GM23338 (cell line): ENCODE measurements around the gene MCU. TPM values are rescaled to one million over a fixed set of nuclear protein-coding genes. Genes with fewer than 3 reads are reported as not detected.

Experiments
- ATAC-seq: fragments of 200-7000 bp; cut with Tn5 transposase; 3 replicates; pipeline ENCODE4 v1.9.1; 2020
- DNase-seq: peaks from one replicate; pipeline ENCODE4 v3.0.0-alpha.2; 2015; ENCODE audit warnings: low spot score
- H2AFZ ChIP-seq: fragments of 200-600 bp; sonication (generic); 2 replicates; pipeline ENCODE4 v1.8.0; 2016; ENCODE audit warnings: antibody characterized with exemption, mild to moderate bottlenecking, moderate library complexity
- H3F3A ChIP-seq: fragments of 200-600 bp; sonication (generic); replicated peaks from 2 replicates; pipeline ENCODE4 v1.8.0; 2017; ENCODE audit warnings: antibody characterized with exemption, mixed run types, low read depth
- H3K27ac ChIP-seq: fragments of 200-600 bp; sonication (generic); 2 replicates; pipeline ENCODE4 v1.6.1; 2016; ENCODE audit warnings: low read depth
- H3K27me3 ChIP-seq: fragments of 200-600 bp; sonication (generic); 2 replicates; pipeline ENCODE4 v1.8.0; 2016; ENCODE audit warnings: mild to moderate bottlenecking, mixed run types, moderate library complexity; ENCODE audit not compliant: insufficient read depth
- H3K36me3 ChIP-seq: fragments of 200-600 bp; sonication (generic); 2 replicates; pipeline ENCODE4 v1.8.0; 2016; ENCODE audit warnings: mild to moderate bottlenecking; ENCODE audit not compliant: insufficient read depth
- H3K4me1 ChIP-seq: fragments of 200-600 bp; sonication (generic); 2 replicates; pipeline ENCODE4 v1.8.0; 2016; ENCODE audit warnings: mild to moderate bottlenecking, moderate library complexity; ENCODE audit not compliant: insufficient read depth
- H3K4me2 ChIP-seq: fragments of 200-600 bp; sonication (generic); 2 replicates; pipeline ENCODE4 v1.7.1; 2017; ENCODE audit warnings: mixed run types
- H3K4me3 ChIP-seq: fragments of 200-600 bp; sonication (generic); 2 replicates; pipeline ENCODE4 v1.6.1; 2016; ENCODE audit warnings: mixed run types
- H3K79me2 ChIP-seq: fragments of 200-600 bp; sonication (generic); replicated peaks from 2 replicates; pipeline ENCODE4 v1.8.0; 2017; ENCODE audit warnings: mild to moderate bottlenecking; ENCODE audit not compliant: insufficient read depth
- H3K9me2 ChIP-seq: fragments of 200-600 bp; sonication (generic); 2 replicates; pipeline ENCODE4 v1.8.0; 2017; ENCODE audit not compliant: insufficient read depth
- H4K20me1 ChIP-seq: fragments of 200-600 bp; sonication (generic); replicated peaks from 2 replicates; pipeline ENCODE4 v1.8.0; 2017; ENCODE audit warnings: mild to moderate bottlenecking; ENCODE audit not compliant: insufficient read depth
- H3K27ac Mint-ChIP-seq: 2 replicates; pipeline ENCODE4 v1.8.0; 2020; ENCODE audit warnings: inconsistent platforms, mild to moderate bottlenecking, moderate library complexity, mixed read lengths
- H3K27me3 Mint-ChIP-seq: 3 replicates; pipeline ENCODE4 v1.8.0; 2022; ENCODE audit warnings: low read depth, mild to moderate bottlenecking, moderate library complexity, mixed read lengths, inconsistent platforms; ENCODE audit not compliant: insufficient read depth, poor library complexity
- H3K36me3 Mint-ChIP-seq: 3 replicates; pipeline ENCODE4 v1.8.0; 2021; ENCODE audit warnings: low read depth, mild to moderate bottlenecking, inconsistent platforms, moderate library complexity, mixed read lengths
- H3K4me1 Mint-ChIP-seq: 3 replicates; pipeline ENCODE4 v1.8.0; 2020; ENCODE audit warnings: mild to moderate bottlenecking, inconsistent platforms, mixed read lengths
- H3K4me3 Mint-ChIP-seq: 3 replicates; pipeline ENCODE4 v1.8.0; 2021; ENCODE audit warnings: moderate library complexity, mild to moderate bottlenecking, inconsistent platforms, mixed read lengths
- H3K9me3 Mint-ChIP-seq: 3 replicates; pipeline ENCODE4 v1.8.0; 2020; ENCODE audit warnings: moderate library complexity, mild to moderate bottlenecking, inconsistent platforms, mixed read lengths
- EZH2 ChIP-seq: fragments of 200-600 bp; sonication (generic); IDR thresholded peaks from one replicate; pipeline ENCODE4 v1.8.0; 2017; ENCODE audit warnings: antibody characterized with exemption, mild to moderate bottlenecking, low read depth; ENCODE audit not compliant: unreplicated experiment
- JUNB ChIP-seq: IDR thresholded peaks from one replicate; pipeline ENCODE4 v1.6.1; 2016; ENCODE audit warnings: antibody characterized with exemption; ENCODE audit not compliant: unreplicated experiment
- POLR2AphosphoS5 ChIP-seq: IDR thresholded peaks from 2 replicates; pipeline ENCODE4 v1.6.1; 2016; ENCODE audit warnings: antibody characterized with exemption, low read depth
- ZNF114 ChIP-seq: fragments of 250-450 bp; sonication (Bioruptor Pico); IDR thresholded peaks from 2 replicates; pipeline ENCODE4 v1.5.0; 2020; ENCODE audit warnings: mild to moderate bottlenecking, moderate library complexity
- polyA plus RNA-seq: library from polyadenylated mRNA; unstranded; fragments of >200 nt; fragmentation: Nextera tagmentation; extraction: Ambion mirVana; gene quantifications from 2 replicates; pipeline ENCODE4 v1.2.1, GENCODE V29; 2016
- total RNA-seq: library from RNA; depleted of rRNA; stranded (reverse); fragments of >200 nt; shearing (Covaris generic); gene quantifications from 2 replicates; pipeline ENCODE4 v1.2.3, GENCODE V29; 2014
- TF ChIP-seq, protein P1 (sequence below), 2 experiments: fragments of 200-600 bp in 1 of 2; sonication (generic) in 1 of 2; conservative IDR thresholded peaks; 2 replicates each; pipeline versions ENCODE4 v1.5.1 to v1.6.1; 2016 to 2017; ENCODE audit warnings: antibody characterized with exemption in 2 of 2, low read depth in 2 of 2, mild to moderate bottlenecking in 2 of 2, moderate library complexity in 1 of 2
- TF ChIP-seq, protein P2 (sequence below): fragments of 250-450 bp; sonication (Bioruptor Pico); IDR thresholded peaks from 2 replicates; pipeline ENCODE4 v1.5.0; 2020; ENCODE audit warnings: mild to moderate bottlenecking, moderate library complexity
- TF ChIP-seq, protein P3 (sequence below): IDR thresholded peaks from 2 replicates; pipeline ENCODE4 v1.6.1; 2016; ENCODE audit warnings: antibody characterized with exemption
- TF ChIP-seq, protein P4 (sequence below): IDR thresholded peaks from one replicate; pipeline ENCODE4 v1.6.1; 2018; ENCODE audit warnings: antibody characterized with exemption; ENCODE audit not compliant: unreplicated experiment

The MCU gene
- total and polyA plus RNA-seq, 2 experiments from 2014 or later: 41.8 to 68.2 TPM

DNA sequence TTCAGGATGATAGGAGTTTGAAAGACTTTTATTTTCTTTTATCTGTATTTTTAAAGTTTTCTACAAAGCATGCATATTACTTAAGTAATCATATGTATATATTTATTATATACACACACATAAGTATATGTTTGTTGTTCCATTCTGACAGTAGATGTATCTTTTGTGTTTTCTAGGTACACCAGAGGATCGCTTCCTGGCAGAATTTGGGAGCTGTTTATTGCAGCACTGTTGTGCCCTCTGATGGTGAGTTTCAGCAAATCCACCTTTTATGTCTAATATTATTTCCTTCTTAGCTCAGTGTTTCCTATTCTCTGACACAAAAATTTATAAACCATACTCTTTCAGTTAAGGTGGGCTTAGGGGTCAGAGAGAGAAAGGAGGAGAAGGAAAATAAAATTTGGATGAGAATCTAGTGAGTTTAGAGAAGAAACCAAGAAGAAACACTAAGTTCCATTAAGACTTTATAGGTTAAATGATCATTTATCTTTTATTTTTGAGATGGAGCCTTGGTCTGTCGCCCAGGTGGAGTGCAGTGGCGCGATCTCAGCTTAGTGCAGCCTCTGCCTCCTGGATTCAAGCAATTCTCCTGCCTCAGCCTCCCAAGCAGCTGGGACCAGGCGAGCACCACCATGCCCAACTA, 142.4 kb downstream of the MCU start:
- H3K27me3 Mint-ChIP-seq: no peaks in the 10 kb centered on the region
- no peaks in the 10 kb centered on the region for H3K9me3 Mint-ChIP-seq
- no peaks in the 10 kb centered on the region for H3K36me3 Mint-ChIP-seq
- H4K20me1 ChIP-seq: no peaks in the 10 kb centered on the region
- H3K4me3 ChIP-seq: no peak overlapping the region
- peaks cover 14% of the 10 kb centered on the region; the same call in 2 of the 3 replicates for H3K4me1 Mint-ChIP-seq
- peaks cover 11% of the 10 kb centered on the region; the same call in 1 of the 2 replicates for H3K4me1 ChIP-seq
- no peak overlapping the region for H2AFZ ChIP-seq
- H3K4me3 Mint-ChIP-seq: no peak overlapping the region
- H3K27ac Mint-ChIP-seq: no peak overlapping the region
- no peaks in the 10 kb centered on the region for H3K36me3 ChIP-seq
- H3K27me3 ChIP-seq: no peaks in the 10 kb centered on the region
- H3F3A ChIP-seq: no peaks in the 10 kb centered on the region
- H3K4me2 ChIP-seq: no peak overlapping the region
- H3K9me2 ChIP-seq: no peaks in the 10 kb centered on the region
- no peak overlapping the region for H3K27ac ChIP-seq
- TF ChIP-seq, protein P1, sequence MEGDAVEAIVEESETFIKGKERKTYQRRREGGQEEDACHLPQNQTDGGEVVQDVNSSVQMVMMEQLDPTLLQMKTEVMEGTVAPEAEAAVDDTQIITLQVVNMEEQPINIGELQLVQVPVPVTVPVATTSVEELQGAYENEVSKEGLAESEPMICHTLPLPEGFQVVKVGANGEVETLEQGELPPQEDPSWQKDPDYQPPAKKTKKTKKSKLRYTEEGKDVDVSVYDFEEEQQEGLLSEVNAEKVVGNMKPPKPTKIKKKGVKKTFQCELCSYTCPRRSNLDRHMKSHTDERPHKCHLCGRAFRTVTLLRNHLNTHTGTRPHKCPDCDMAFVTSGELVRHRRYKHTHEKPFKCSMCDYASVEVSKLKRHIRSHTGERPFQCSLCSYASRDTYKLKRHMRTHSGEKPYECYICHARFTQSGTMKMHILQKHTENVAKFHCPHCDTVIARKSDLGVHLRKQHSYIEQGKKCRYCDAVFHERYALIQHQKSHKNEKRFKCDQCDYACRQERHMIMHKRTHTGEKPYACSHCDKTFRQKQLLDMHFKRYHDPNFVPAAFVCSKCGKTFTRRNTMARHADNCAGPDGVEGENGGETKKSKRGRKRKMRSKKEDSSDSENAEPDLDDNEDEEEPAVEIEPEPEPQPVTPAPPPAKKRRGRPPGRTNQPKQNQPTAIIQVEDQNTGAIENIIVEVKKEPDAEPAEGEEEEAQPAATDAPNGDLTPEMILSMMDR (conservative IDR thresholded peaks at IDR 0.05; ENCODE audit: low read depth in 2 of 2): peak; percentile 75 to 84
- TF ChIP-seq ZNF114 (CRISPR knock-in tag): no peak
- DNase-seq (peak; percentile 76), ATAC-seq (peak; percentile 65)
- H3K79me2 ChIP-seq: peaks cover 12% of the 10 kb centered on the region; the same call in 1 of the 2 replicates

DNA sequence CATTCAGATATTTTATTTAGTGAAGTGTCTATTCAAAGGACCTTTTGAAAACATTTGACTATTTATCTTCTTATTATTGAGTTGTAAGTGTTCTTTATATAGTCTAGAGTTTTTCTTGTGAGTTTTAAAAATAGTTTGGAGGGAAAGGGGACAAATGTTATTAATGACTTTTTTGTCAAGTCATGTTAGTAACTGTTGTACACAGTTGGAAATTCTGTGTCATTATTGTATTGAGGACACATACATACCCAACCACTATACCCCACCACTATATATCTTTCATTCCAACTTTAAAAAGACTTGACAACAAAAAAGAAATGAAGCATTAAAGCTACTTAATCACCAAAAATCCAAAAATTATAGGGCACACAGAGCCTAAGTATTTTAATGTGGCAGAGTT, 148.4 kb downstream of the MCU start:
- H3K36me3 Mint-ChIP-seq: no peaks in the 10 kb centered on the region
- no peaks in the 10 kb centered on the region for H3K9me3 Mint-ChIP-seq
- Histone ChIP-seq H2AFZ (no peak overlapping the region), H3K4me1 (0 out of 2 replicates have a peak, but pooled peaks cover 3% of the 10 kb centered on the region), H3K27ac (no peak overlapping the region), H4K20me1 (no peaks in the 10 kb centered on the region), H3K9me2 (no peaks in the 10 kb centered on the region), H3K4me3 (no peak overlapping the region), H3F3A (no peaks in the 10 kb centered on the region), H3K36me3 (no peaks in the 10 kb centered on the region), H3K4me2 (no peak overlapping the region), H3K79me2 (no peaks in the 10 kb centered on the region), H3K27me3 (no peaks in the 10 kb centered on the region)
- no peaks in the 10 kb centered on the region for H3K4me1 Mint-ChIP-seq
- H3K27ac Mint-ChIP-seq: peak overlapping the region; percentile 15; the same call in 1 of the 2 replicates
- ATAC-seq: no peak
- H3K27me3 Mint-ChIP-seq: no peaks in the 10 kb centered on the region
- no peak for DNase-seq
- H3K4me3 Mint-ChIP-seq: no peak overlapping the region
- TF ChIP-seq EZH2: no peak
- TF ChIP-seq, protein P2, sequence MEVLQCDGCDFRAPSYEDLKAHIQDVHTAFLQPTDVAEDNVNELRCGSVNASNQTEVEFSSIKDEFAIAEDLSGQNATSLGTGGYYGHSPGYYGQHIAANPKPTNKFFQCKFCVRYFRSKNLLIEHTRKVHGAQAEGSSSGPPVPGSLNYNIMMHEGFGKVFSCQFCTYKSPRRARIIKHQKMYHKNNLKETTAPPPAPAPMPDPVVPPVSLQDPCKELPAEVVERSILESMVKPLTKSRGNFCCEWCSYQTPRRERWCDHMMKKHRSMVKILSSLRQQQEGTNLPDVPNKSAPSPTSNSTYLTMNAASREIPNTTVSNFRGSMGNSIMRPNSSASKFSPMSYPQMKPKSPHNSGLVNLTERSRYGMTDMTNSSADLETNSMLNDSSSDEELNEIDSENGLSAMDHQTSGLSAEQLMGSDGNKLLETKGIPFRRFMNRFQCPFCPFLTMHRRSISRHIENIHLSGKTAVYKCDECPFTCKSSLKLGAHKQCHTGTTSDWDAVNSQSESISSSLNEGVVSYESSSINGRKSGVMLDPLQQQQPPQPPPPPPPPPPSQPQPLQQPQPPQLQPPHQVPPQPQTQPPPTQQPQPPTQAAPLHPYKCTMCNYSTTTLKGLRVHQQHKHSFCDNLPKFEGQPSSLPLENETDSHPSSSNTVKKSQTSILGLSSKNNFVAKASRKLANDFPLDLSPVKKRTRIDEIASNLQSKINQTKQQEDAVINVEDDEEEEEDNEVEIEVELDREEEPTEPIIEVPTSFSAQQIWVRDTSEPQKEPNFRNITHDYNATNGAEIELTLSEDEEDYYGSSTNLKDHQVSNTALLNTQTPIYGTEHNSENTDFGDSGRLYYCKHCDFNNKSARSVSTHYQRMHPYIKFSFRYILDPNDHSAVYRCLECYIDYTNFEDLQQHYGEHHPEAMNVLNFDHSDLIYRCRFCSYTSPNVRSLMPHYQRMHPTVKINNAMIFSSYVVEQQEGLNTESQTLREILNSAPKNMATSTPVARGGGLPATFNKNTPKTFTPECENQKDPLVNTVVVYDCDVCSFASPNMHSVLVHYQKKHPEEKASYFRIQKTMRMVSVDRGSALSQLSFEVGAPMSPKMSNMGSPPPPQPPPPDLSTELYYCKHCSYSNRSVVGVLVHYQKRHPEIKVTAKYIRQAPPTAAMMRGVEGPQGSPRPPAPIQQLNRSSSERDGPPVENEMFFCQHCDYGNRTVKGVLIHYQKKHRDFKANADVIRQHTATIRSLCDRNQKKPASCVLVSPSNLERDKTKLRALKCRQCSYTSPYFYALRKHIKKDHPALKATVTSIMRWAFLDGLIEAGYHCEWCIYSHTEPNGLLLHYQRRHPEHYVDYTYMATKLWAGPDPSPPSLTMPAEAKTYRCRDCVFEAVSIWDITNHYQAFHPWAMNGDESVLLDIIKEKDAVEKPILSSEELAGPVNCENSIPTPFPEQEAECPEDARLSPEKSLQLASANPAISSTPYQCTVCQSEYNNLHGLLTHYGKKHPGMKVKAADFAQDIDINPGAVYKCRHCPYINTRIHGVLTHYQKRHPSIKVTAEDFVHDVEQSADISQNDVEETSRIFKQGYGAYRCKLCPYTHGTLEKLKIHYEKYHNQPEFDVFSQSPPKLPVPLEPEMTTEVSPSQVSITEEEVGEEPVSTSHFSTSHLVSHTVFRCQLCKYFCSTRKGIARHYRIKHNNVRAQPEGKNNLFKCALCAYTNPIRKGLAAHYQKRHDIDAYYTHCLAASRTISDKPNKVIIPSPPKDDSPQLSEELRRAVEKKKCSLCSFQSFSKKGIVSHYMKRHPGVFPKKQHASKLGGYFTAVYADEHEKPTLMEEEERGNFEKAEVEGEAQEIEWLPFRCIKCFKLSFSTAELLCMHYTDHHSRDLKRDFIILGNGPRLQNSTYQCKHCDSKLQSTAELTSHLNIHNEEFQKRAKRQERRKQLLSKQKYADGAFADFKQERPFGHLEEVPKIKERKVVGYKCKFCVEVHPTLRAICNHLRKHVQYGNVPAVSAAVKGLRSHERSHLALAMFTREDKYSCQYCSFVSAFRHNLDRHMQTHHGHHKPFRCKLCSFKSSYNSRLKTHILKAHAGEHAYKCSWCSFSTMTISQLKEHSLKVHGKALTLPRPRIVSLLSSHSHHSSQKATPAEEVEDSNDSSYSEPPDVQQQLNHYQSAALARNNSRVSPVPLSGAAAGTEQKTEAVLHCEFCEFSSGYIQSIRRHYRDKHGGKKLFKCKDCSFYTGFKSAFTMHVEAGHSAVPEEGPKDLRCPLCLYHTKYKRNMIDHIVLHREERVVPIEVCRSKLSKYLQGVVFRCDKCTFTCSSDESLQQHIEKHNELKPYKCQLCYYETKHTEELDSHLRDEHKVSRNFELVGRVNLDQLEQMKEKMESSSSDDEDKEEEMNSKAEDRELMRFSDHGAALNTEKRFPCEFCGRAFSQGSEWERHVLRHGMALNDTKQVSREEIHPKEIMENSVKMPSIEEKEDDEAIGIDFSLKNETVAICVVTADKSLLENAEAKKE (CRISPR knock-in tag): no peak
- no peak for TF ChIP-seq POLR2AphosphoS5
- TF ChIP-seq ZNF114 (CRISPR knock-in tag): no peak
- no peak for TF ChIP-seq JUNB
- TF ChIP-seq, protein P3, sequence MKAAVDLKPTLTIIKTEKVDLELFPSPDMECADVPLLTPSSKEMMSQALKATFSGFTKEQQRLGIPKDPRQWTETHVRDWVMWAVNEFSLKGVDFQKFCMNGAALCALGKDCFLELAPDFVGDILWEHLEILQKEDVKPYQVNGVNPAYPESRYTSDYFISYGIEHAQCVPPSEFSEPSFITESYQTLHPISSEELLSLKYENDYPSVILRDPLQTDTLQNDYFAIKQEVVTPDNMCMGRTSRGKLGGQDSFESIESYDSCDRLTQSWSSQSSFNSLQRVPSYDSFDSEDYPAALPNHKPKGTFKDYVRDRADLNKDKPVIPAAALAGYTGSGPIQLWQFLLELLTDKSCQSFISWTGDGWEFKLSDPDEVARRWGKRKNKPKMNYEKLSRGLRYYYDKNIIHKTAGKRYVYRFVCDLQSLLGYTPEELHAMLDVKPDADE: no peak
- TF ChIP-seq, protein P4, sequence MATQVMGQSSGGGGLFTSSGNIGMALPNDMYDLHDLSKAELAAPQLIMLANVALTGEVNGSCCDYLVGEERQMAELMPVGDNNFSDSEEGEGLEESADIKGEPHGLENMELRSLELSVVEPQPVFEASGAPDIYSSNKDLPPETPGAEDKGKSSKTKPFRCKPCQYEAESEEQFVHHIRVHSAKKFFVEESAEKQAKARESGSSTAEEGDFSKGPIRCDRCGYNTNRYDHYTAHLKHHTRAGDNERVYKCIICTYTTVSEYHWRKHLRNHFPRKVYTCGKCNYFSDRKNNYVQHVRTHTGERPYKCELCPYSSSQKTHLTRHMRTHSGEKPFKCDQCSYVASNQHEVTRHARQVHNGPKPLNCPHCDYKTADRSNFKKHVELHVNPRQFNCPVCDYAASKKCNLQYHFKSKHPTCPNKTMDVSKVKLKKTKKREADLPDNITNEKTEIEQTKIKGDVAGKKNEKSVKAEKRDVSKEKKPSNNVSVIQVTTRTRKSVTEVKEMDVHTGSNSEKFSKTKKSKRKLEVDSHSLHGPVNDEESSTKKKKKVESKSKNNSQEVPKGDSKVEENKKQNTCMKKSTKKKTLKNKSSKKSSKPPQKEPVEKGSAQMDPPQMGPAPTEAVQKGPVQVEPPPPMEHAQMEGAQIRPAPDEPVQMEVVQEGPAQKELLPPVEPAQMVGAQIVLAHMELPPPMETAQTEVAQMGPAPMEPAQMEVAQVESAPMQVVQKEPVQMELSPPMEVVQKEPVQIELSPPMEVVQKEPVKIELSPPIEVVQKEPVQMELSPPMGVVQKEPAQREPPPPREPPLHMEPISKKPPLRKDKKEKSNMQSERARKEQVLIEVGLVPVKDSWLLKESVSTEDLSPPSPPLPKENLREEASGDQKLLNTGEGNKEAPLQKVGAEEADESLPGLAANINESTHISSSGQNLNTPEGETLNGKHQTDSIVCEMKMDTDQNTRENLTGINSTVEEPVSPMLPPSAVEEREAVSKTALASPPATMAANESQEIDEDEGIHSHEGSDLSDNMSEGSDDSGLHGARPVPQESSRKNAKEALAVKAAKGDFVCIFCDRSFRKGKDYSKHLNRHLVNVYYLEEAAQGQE: no peak
